ENCODE measurements around the gene KCTD19. TPM values are rescaled to one million over a fixed set of nuclear protein-coding genes. Genes with fewer than 3 reads are reported as not detected.

KCTD19 gene
- polyA plus RNA-seq, 1 experiment: 0.06 TPM

DNA sequence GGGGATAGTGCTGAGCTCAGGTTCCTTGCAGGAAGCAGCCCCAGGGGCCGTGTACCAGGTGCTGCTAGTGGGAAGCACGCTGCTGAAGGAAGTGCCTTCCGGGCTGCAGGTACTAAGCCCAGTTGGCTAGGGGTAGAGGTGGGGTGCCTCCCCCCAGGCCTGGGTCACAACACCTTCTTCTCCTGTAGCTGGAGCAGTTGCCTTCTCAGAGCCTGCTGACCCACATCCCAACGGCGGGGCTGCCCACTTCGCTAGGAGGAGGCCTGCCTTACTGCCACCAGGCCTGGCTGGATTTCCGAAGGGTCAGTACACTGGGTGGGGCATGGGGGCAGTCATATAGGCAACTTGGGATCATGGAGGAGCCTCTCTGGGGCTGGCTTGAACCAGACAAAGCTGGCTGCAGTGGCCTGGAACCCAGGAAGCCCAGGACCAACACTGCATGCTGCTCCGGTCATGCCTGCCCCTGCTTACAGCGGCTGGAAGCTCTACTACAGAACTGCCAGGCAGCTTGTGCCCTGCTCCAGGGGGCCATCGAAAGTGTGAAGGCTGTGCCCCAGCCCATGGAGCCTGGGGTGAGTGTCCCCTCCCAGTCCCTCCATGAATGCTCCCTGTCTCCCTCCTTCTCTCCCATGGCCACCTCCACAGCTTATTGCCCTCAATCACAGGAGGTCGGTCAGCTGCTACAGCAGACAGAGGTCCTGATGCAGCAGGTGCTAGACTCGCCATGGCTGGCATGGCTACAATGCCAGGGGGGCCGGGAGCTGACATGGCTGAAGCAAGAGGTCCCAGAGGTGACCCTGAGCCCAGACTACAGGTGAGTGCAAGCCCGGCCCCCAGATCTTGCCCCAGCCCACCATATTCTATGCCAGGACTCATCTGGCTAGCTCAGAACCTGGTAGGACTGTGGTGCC, 44.8 kb downstream of the KCTD19 start:
- no peak overlapping the region for H3K4me3 ChIP-seq (ENCODE audit: low read depth, low read length)
- H3K27me3 ChIP-seq (ENCODE audit: control insufficient read depth, insufficient read depth, low read length): no peaks in the 10 kb centered on the region
- ChIA-PET CTCF (interaction anchor here (0.5 to 5.5 kb wide), 7 partner anchors 13 to 171 kb away, joined by 3 to 39 read pairs (median 5); no protein-coding TSS in a partner anchor), POLR2A (interaction anchor here (0.6 kb wide), 2 partner anchors 256 to 618 kb away, joined by 3 to 4 read pairs; no protein-coding TSS in a partner anchor)
- TF ChIP-seq, protein P1, sequence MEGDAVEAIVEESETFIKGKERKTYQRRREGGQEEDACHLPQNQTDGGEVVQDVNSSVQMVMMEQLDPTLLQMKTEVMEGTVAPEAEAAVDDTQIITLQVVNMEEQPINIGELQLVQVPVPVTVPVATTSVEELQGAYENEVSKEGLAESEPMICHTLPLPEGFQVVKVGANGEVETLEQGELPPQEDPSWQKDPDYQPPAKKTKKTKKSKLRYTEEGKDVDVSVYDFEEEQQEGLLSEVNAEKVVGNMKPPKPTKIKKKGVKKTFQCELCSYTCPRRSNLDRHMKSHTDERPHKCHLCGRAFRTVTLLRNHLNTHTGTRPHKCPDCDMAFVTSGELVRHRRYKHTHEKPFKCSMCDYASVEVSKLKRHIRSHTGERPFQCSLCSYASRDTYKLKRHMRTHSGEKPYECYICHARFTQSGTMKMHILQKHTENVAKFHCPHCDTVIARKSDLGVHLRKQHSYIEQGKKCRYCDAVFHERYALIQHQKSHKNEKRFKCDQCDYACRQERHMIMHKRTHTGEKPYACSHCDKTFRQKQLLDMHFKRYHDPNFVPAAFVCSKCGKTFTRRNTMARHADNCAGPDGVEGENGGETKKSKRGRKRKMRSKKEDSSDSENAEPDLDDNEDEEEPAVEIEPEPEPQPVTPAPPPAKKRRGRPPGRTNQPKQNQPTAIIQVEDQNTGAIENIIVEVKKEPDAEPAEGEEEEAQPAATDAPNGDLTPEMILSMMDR (IDR thresholded peaks at IDR 0.05; ENCODE audit: insufficient read depth, low read depth, low read length): no peak
- no peaks in the 10 kb centered on the region; the same call in none of the 2 replicates for H3K36me3 ChIP-seq (ENCODE audit: control insufficient read depth, insufficient read depth, low read length)
- DNase-seq (ENCODE audit: low read depth): no peak

DNA sequence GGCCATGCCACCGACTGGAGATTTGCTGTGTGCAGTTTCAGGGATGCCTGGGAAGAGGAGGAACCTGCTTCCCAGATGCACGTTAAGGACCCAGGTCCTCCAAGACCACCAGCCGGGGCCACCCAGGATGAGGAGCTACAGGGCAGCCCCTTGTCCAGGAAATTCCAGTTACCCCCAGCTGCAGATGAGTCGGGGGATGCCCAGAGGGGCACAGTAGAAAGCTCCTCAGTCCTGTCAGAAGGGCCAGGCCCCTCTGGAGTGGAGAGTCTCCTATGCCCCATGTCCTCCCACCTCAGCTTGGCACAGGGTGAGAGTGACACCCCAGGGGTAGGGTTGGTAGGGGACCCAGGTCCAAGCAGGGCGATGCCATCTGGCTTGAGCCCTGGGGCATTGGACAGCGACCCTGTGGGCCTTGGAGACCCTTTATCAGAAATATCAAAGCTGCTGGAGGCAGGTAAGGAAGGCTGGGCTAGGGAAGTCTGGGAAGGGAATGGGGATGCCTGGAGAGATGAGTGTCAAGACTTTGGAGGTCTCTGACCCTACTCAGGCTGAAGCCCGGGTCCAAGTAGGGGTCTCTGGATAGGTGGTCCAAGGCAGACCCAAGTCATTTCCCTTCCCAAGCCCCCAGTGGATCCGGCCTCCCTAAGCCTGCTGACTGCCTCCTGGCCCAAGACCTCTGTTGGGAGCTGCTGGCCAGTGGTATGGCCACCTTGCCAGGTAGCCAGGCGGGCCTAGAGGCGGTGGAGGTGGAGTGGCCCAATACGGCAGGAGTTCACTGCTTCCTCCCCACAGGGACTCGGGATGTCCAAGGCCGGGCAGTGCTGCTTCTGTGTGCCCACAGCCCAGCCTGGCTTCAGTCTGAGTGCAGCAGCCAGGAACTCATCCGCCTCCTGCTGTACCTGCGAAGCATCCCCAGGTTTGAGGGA, 46.2 kb downstream of the KCTD19 start:
- ChIA-PET POLR2A (no interaction called here), CTCF (interaction anchor here (0.9 to 5.5 kb wide), 3 partner anchors 15 to 50 kb away, joined by 4 to 39 read pairs (median 4); partner anchors contain the start of gene SLC9A5)
- Histone ChIP-seq H3K36me3 (ENCODE audit: control insufficient read depth, insufficient read depth, low read length) (no peaks in the 10 kb centered on the region; the same call in 1 of the 2 replicates), H3K4me3 (ENCODE audit: low read depth, low read length) (no peak overlapping the region), H3K27me3 (ENCODE audit: control insufficient read depth, insufficient read depth, low read length) (no peaks in the 10 kb centered on the region)
- DNase-seq (ENCODE audit: low read depth): no peak
- TF ChIP-seq, protein P1 (IDR thresholded peaks at IDR 0.05; ENCODE audit: insufficient read depth, low read depth, low read length): no peak

- Histone ChIP-seq H3K4me3 (ENCODE audit: low read depth, low read length) (peak within 1 kb of the TSS; percentile 53), H3K27me3 (ENCODE audit: control insufficient read depth, insufficient read depth, low read length) (no peaks in the 10 kb centered on the region), H3K36me3 (ENCODE audit: control insufficient read depth, insufficient read depth, low read length) (no peaks in the 10 kb centered on the region; the same call in 1 of the 2 replicates)
- TF ChIP-seq, protein P1 (IDR thresholded peaks at IDR 0.05; ENCODE audit: insufficient read depth, low read depth, low read length): peak; percentile 36
- ChIA-PET POLR2A (interaction anchor here (1.5 kb wide), 1 partner anchor 19 kb away, joined by 3 read pairs; no protein-coding TSS in a partner anchor), CTCF (interaction anchor here (0.9 to 3.5 kb wide), 10 partner anchors 10 to 186 kb away, joined by 3 to 18 read pairs (median 4); partner anchors contain the start of genes KCTD19 and LRRC36)
- DNase-seq (ENCODE audit: low read depth): no peak
Measured at GRCh38 chr16:67279296-67280089, 47.0 kb downstream of the KCTD19 start, which contains the start of gene PLEKHG4. PLEKHG4 (plus strand) TSS chr16:67279532; CDS start chr16:67280045, 513 bp downstream.

DNA sequence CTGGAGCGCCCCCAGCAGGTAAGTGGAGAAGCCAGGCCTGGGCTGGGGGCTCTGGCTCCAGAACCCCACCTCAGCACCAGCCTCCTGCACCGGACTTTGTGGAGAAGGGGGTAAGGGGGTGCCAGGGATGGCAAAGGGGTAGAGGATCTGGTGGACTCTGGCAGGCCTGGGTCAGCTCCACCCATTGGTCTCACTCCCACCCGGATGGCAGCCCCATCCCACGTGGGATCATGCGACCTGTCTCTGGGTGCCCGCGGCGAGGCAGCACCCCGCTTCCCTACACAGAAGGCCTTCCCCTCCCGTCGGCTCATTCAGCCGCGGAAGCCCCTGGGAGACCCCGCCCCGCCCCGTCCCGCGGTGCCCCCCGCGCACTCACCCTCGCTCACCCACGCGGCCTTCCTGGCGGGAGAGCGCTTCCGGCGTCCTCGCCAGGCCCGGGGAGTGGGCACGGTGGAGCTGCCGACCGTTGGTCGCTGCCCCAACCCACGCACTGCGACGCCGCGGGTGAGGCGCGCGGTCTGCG, 47.7 kb downstream of the KCTD19 start:
- CTCF ChIA-PET: interaction anchor here (0.6 to 3.5 kb wide), 13 partner anchors 9 to 187 kb away, joined by 3 to 18 read pairs (median 4); partner anchors contain the start of genes KCTD19 and LRRC36
- Histone ChIP-seq H3K27me3 (ENCODE audit: control insufficient read depth, insufficient read depth, low read length) (no peaks in the 10 kb centered on the region), H3K4me3 (ENCODE audit: low read depth, low read length) (peak overlapping the region; percentile 53), H3K36me3 (ENCODE audit: control insufficient read depth, insufficient read depth, low read length) (no peaks in the 10 kb centered on the region; the same call in 1 of the 2 replicates)
- DNase-seq (ENCODE audit: low read depth): no peak
- POLR2A ChIA-PET: interaction anchor here (1.5 kb wide), 1 partner anchor 18 kb away, joined by 3 read pairs; no protein-coding TSS in a partner anchor
- TF ChIP-seq, protein P1 (IDR thresholded peaks at IDR 0.05; ENCODE audit: insufficient read depth, low read depth, low read length): peak; percentile 22; the same call in 1 of the 2 replicates
